SK-N-SH (cell line): ENCODE results near the gene L3MBTL1.

Experiments used
- POLR2AphosphoS5 ChIP-seq: IDR thresholded peaks from 2 replicates; pipeline ENCODE4 v1.6.1; 2012; ENCODE audit warnings: low read depth, low read length
- RFX5 ChIP-seq: IDR thresholded peaks from 2 replicates; pipeline ENCODE4 v1.6.1; 2012; ENCODE audit warnings: mild to moderate bottlenecking, improper control_type of control experiment, low read length
- SIN3A ChIP-seq: IDR thresholded peaks from 2 replicates; pipeline ENCODE4 v1.6.1; 2012; ENCODE audit warnings: low read depth, mild to moderate bottlenecking, low read length, moderate library complexity, borderline replicate concordance
- TF ChIP-seq, protein P1 (sequence below): IDR thresholded peaks from 2 replicates; pipeline ENCODE4 v1.4.0; 2012; ENCODE audit warnings: low read depth

DNA sequence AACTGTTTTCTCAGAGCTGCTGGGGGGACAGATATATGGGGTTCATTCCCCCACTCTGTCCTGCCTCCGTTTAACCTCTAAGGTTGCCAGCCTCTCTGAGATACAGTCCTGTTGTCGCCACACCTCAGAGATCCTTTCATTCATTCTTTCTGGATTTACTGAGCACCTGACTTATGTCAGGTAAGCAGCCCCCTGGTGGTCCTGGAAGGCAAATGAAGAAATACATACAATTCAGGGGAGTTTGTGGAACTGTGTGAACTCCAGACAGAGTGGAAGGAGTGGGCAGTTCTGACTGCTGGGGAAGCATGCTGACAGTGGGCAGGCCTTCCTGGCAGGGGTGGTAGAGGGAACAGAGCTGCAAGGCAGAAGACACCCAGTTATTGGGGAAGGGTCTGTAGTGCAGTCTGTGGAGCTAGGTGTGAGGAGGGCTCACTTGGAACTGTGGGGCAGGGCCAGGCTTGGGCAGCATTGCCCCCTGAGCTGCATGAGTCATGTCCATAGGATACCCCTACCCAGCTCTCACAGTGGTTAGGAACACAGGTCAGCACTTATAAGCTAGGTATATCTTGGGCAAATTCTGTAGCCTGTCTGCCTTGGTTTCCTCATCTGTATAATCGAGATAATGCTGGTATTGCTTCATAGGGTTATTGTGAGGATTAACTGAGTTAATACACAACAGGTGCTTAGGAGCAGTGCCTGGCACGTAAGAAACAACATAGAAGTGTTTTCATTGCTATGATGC lies 38.5 kb downstream of the L3MBTL1 start:
- TF ChIP-seq POLR2AphosphoS5 (no peak), RFX5 (no peak), SIN3A (no peak)
- TF ChIP-seq, protein P1, sequence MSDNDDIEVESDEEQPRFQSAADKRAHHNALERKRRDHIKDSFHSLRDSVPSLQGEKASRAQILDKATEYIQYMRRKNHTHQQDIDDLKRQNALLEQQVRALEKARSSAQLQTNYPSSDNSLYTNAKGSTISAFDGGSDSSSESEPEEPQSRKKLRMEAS: no peak
